GM21423 (cell line): ENCODE measurements around the gene SPEM2.

ENCODE experiments used
- ATAC-seq: cut with Tn5 transposase; IDR thresholded peaks from one replicate; pipeline ENCODE4 v1.9.1; 2021; ENCODE audit warnings: mild to moderate bottlenecking, moderate library complexity; ENCODE audit not compliant: unreplicated experiment

Gene SPEM2

DNA sequence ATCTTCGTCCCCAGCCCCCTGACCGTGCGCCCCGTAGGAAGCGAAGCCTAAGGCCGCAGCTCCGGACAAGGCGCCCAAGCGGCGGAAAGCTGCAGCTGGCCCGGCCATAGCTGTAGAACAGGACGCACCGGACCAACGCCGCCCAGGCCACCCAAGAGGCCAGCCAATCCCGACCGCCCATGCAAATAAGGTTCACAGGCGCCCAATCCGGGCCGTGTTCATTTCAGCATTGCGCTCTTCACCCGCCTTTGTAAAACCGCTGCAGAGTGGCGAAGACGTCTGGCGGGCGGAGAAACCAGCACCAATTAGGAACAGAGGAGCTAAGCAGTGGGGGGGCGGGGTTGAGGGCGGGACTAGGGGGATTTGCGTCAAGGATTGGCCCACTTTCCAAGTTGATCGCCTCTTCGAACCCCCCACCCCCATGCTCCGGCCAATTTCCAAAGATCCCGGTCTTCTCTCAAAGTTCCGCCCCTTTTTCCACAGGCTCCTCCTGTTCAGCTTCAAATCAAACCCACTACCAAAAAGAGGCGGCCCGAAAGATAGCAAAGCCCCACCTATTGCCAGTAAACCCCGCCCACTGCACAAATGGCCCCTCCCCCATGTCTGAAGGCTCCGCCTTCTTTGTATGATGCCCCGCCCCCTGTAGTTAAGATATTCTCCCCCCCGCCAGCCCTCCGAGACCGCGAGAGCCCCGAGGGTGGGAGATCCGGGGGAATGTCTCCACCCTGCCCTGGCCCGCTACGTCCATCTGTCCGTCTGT lies 21.3 kb upstream of the SPEM2 start, which contains the start of gene TMEM256:
Gene TMEM256 (minus strand): TSS at position 121 of the 760 bp plus-strand sequence. CDS start 13 bp downstream, at position 108.
- ATAC-seq: peak; percentile 94

- peak; percentile 7 for ATAC-seq
These were observed 20.6 kb upstream of the SPEM2 start for GRCh38 chr17:7404737-7405349.

GRCh38 chr17:7405350-7406234 lies 19.8 kb upstream of the SPEM2 start:
- no peak for ATAC-seq

- ATAC-seq: no peak
These were observed 19.1 kb upstream of the SPEM2 start for GRCh38 chr17:7406235-7406825.

GRCh38 chr17:7407082-7407481 lies 18.3 kb upstream of the SPEM2 start:
- no peak for ATAC-seq

DNA sequence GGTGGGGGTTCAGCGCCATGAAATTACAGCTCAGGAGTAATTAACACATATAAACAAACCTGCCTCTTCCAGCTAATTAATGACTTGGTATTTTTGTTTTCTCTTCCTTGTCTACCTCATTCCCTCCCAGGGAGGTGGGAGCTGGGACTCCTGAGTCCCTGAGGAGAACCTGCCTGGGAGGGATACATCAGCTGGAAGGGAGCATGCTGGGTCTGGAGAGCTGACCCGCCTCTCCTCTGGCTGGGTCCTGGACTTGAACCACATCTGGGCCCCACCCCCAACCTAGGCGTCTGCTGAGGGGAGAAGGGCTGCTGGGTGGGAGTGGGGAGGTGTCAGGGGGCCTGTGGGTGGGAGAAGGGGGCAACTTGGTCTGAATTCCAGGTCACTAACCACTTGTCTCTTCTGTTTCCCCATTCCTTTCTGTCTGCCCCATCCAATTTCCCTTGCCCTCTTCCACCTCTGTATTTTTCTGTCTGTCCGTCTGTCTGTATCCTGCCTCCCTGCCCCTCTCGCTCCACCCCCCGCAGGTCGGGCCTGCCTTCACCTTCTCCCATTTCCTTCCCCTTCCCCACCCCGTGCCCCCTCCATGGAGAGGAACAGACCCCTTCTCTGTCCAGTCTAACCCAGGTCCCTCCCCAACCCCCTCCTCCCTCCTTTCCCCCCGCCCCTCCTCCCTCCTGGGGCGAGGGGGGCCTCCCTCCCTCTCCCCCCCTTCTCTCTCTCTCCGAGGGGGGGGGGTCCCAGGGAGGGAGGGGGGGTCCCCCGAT lies 17.7 kb upstream of the SPEM2 start, which contains the start of gene NLGN2:
Gene NLGN2 (plus strand): TSS at position 361 of the 767 bp plus-strand sequence. CDS start 411 bp downstream, outside the sequence.
- ATAC-seq: no peak

DNA sequence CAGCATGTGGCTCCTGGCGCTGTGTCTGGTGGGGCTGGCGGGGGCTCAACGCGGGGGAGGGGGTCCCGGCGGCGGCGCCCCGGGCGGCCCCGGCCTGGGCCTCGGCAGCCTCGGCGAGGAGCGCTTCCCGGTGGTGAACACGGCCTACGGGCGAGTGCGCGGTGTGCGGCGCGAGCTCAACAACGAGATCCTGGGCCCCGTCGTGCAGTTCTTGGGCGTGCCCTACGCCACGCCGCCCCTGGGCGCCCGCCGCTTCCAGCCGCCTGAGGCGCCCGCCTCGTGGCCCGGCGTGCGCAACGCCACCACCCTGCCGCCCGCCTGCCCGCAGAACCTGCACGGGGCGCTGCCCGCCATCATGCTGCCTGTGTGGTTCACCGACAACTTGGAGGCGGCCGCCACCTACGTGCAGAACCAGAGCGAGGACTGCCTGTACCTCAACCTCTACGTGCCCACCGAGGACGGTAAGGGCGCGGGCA lies 17.1 kb upstream of the SPEM2 start:
- ATAC-seq: no peak

- ATAC-seq: no peak
These were observed 16.6 kb upstream of the SPEM2 start for GRCh38 chr17:7408863-7409262.

DNA sequence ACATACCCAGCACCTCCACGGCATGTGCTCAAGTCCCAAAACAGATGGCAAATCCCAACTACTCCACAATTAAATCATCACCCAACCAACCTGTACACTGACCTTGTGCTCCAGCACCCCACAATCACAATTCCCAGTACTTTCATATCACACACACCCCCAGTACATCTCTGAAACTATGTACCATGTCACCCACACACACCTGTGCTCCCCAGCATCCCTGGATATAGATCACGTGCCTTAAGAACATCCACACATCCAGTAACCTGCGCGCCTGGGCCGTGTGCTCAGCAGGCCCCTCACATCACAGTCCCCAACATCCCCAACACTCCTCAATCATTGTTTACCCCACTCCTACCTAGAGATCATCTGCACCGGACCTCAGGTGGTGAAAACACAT lies 15.7 kb upstream of the SPEM2 start:
- ATAC-seq: no peak

- ATAC-seq: no peak
These were observed 14.6 kb upstream of the SPEM2 start for GRCh38 chr17:7410634-7411426.

DNA sequence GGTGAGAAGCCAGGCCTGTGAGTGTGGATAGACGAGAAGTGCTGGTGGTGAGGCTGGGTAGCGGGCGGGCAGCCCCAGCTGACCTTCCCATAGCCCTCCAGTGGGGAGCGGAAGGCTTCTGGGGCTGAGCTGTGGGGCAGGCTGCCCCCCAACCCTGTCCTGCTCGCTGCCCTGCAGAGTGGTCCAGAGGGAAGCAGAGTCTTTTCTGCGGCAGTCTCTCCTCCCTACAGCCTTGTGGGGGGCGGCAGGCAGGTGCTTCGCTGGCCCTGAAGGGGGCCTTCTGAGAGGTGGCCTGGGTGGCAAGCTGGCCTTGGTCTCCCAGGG lies 14.0 kb upstream of the SPEM2 start:
- no peak for ATAC-seq

GRCh38 chr17:7413346-7413985 lies 11.9 kb upstream of the SPEM2 start:
- no peak for ATAC-seq

- no peak for ATAC-seq
These were observed 10.6 kb upstream of the SPEM2 start for GRCh38 chr17:7414837-7415236.

DNA sequence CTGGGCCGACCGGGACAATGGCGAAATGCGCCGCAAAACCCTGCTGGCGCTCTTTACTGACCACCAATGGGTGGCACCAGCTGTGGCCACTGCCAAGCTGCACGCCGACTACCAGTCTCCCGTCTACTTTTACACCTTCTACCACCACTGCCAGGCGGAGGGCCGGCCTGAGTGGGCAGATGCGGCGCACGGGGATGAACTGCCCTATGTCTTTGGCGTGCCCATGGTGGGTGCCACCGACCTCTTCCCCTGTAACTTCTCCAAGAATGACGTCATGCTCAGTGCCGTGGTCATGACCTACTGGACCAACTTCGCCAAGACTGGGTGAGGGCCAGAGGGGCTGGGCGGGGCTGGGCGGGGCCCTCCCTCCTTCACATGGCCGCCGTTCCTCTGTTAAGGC lies 9.6 kb upstream of the SPEM2 start:
- no peak for ATAC-seq

DNA sequence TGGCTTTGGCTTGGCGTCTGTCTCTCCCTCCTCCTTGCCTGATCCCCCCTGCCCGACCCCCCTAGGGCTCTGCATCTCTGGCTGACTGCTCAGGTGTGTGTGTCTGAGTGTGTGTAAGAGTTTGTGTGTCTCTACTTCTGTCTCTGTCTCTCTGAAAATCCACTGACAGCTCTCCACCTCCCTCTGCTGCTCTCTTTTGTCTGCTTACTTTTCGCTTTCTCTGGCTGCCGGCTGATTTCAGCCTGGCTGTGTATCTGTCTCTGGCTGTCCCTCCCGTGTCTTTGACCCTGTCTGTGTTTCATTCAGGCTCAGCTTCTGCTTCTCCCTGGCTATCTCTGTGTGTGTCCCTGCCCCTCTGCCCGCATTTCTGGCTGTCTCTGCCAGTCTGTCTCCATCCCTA lies 9.1 kb upstream of the SPEM2 start:
- ATAC-seq: no peak

DNA sequence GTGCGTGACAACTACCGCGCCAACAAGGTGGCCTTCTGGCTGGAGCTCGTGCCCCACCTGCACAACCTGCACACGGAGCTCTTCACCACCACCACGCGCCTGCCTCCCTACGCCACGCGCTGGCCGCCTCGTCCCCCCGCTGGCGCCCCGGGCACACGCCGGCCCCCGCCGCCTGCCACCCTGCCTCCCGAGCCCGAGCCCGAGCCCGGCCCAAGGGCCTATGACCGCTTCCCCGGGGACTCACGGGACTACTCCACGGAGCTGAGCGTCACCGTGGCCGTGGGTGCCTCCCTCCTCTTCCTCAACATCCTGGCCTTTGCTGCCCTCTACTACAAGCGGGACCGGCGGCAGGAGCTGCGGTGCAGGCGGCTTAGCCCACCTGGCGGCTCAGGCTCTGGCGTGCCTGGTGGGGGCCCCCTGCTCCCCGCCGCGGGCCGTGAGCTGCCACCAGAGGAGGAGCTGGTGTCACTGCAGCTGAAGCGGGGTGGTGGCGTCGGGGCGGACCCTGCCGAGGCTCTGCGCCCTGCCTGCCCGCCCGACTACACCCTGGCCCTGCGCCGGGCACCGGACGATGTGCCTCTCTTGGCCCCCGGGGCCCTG lies 8.3 kb upstream of the SPEM2 start:
- ATAC-seq: no peak

DNA sequence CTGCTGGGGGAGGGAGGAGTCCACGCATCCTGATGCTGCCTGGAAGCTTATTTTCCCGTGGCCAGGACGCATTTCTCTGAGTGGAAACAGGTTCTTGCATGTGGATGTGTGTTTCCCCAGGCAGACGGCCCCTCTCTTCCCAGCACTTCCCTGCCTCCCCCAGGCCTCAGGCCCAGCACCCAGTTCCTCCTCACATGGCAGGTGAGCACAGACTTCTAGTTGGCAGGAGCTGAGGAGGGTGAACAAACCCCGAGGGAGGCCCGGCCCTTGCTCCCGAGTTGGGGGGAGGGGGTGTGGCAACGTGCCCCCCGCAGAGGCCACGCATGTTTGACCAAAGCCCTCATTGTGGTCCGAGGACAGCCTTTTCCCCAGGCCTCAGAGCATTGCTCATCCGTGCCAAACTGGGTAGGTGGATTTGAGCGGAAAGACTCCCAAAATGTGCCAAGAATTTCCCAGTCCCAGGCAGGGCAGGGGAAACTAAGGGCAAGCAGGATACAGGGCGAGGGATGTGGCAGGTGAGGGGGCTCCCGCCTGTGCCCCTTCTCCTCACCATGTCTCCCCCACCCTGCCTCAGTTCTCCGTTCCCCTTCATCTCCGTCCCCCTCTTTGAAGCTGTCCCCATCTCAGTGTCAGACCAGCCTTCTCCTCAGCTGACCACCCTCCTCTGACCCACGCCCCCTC lies 6.8 kb upstream of the SPEM2 start:
- ATAC-seq: no peak
